Erythroblast (primary cell): ENCODE measurements around the gene RD3L.

Experiments used
- GATA1 ChIP-seq: IDR thresholded peaks from 2 replicates; pipeline ENCODE4 v1.6.1; 2011; ENCODE audit warnings: low read depth, mild to moderate bottlenecking, control low read depth, low read length, moderate library complexity
- POLR2A ChIP-seq: IDR thresholded peaks from 2 replicates; pipeline ENCODE4 v1.6.1; 2011; ENCODE audit warnings: mild to moderate bottlenecking, low read length

DNA sequence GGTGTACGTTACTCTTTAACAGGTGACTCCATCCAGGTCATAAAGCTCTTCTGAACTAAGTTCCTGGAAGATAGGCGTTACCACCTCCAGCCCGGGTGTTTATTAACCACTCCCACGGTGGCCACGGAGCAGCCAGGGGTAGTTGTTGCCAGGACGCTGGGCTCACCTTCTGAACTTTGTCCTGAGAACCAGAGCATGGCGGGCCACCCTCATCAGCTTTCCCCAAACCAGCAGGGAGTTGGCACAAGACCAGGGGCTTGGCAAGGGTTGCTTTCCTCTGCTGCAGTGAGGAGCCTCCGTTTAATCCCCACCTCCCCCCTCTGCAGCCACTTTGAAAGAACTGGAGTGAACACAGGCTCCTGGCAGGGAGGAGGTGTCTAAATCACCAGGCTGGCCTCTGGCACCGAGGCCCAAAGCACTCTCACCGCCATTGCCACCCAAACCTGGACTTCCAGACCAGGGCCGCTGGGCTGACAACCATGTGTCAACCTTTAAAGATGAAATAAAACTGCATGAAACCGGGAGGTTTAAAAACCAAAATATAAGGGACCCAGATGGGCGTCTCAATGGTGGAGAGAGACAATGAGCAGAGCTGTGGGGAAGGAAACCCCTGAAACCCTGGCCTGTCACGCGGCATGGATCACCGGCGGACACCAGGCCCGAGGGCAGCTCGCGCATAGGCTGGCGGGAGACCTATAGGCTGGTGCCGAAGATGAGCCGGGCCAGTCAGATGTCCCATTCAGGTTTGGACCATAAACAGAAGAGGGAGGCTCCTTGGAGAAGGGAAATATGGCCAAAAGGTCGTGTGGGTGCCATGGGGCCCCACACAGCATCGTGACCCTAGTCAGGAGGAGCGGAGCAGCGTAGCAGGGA, 45.0 kb downstream of the RD3L start:
- TF ChIP-seq POLR2A (no peak), GATA1 (no peak)
